Measurements from ENCODE around the gene KSR1. TPM values are rescaled to one million over a fixed set of nuclear protein-coding genes. Genes with fewer than 3 reads are reported as not detected.
"Not testable (repeated sequence)": the region's sequence is repeated elsewhere in the genome, so short reads cannot be mapped to it uniquely, and the experiment has no call there.

The KSR1 gene
- total RNA-seq, 1 experiment from 2014 or later = 7.8 TPM

GRCh38 chr17:27453471-27453870 lies 2.8 kb upstream of the KSR1 start:
- no peak for DNase-seq (ENCODE audit: low spot score)

- DNase-seq (ENCODE audit: low spot score) = no peak
Observed at GRCh38 chr17:27454089-27454488, 2.2 kb upstream of the KSR1 start.

DNA sequence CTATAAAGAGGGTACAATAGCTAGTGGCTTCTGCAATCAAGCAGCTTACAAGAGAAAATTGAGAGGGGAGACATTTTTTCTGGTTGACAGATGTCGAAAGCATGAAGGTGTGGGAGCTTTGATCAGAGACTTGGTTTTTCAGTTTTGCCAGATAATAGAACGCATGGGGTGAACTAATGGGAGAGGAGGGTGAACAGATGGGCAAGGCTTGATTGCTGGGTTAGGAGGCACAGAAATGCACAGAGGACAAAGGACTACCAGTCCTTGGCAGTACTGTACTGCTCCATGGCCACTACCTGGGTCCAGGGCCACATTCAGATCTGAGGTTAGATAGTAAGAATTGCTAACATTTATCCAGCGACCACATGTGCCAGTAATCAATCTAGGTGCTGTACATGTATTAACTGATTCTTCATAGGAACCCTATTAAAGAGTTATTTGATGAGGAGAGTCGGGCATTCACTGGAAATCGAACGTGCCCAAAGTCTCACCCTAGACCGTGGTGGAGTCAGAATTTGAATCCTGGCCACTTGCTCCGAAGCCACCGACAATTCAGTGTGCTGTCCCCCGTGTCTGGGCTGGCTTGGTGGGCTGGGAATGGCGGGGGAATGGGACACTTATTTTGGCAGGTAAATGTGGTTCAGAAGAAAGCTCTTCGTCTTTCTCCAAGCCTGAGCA lies 873 bp upstream of the KSR1 start:
- DNase-seq (ENCODE audit: low spot score) = no peak

DNA sequence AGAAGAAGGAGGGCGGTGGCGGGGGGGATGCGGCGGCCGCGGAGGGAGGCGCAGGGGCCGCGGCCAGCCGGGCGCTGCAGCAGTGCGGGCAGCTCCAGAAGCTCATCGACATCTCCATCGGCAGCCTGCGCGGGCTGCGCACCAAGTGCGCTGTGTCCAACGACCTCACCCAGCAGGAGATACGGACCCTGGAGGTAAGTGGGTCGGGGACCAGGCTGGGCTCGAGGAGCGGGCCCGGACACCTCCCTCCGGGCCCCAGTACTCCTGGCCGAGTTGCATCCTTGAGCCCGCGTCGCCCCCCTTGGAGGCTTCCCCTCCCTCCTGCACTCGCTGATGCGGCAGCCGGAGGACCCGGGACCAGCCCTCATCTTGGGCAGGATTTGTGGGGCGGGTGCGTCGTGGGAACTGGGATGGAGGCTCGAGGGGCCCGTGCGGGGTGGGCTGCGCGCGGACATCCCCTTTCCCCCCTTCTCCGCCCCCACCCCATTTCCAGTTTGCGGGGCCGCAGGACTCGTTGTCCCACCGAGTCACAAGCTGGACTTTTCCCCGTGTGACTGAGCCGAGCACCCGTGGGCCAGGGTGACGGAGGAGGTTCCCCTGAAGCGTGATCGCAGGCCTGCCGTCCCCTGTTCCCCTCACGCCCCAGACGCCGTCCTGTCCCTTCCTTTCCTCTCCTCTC lies 572 bp downstream of the KSR1 start:
- no peak for DNase-seq (ENCODE audit: low spot score)

- no peak for DNase-seq (ENCODE audit: low spot score)
Observed at GRCh38 chr17:27457360-27457715, 1.1 kb downstream of the KSR1 start.

DNA sequence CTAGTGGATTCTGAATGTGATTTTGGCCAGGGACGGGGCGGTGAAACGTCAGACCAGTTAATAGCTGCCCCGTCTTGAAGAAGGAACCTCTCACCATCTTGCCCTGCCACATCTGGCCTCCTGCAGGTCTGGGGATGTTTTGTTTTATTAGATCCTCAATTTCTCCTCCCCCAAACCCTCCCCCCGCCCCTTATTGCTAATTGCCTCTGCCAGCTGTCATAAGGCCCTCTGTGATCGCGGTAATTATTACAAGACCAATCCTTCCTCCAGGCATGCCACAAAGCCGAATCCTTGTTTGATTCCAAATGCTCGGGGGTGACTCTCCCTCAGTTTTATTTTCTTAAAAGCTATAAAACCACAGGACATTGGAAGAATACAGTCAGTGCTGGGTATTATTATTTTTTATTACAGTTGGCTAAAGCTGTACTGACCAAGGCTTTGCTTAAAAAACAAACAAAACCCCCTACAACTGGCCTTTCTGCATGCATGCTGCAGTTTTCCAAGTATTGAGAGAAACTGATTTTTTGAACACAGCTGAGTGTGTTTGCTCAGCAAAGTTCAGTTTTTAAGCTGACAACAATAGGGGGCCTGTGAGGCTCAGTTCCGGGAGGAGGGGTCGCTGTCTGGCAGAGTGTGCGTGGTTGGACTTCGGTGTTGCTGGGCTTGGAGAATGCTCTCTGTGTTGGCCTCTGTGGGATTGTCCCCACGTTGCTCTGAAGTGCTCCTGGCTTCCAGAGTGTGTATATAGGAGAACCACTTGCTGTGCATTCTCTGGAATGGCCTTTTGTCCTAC lies 1.7 kb downstream of the KSR1 start:
- no peak for DNase-seq (ENCODE audit: low spot score)

- DNase-seq (ENCODE audit: low spot score) = no peak
Observed at GRCh38 chr17:27458524-27458908, 2.3 kb downstream of the KSR1 start.

GRCh38 chr17:27459433-27459832 lies 3.2 kb downstream of the KSR1 start:
- no peak for DNase-seq (ENCODE audit: low spot score)

GRCh38 chr17:27460196-27460725 lies 4.0 kb downstream of the KSR1 start:
- DNase-seq (ENCODE audit: low spot score) = no peak

GRCh38 chr17:27461192-27461859 lies 5.1 kb downstream of the KSR1 start:
- no peak for DNase-seq (ENCODE audit: low spot score)

- DNase-seq (ENCODE audit: low spot score) = no peak
Observed at GRCh38 chr17:27462149-27462548, 5.9 kb downstream of the KSR1 start.

- DNase-seq (ENCODE audit: low spot score) = no peak
Observed at GRCh38 chr17:27462714-27463113, 6.5 kb downstream of the KSR1 start.

DNA sequence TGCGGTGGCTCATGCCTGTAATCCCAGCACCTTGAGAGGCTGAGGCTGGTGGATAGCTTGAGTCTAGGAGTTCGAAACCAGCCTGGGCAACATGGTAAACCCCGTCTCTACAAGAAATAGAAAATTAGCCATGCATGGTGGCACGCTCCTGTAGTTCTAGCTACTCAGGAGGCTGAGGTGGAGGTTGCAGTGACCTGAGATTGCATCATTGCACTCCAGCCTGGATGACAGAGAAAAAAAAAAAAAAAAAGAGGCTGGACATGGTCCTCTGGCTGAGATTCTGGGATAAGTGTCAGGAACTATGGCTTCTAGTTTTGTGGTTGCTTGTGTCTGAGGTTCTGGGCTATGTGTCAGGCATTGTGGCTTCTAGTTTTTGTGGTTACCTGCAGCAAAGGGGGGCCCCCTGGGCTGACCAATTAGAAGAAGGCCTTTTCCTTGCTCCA lies 7.0 kb downstream of the KSR1 start:
- DNase-seq (ENCODE audit: low spot score) = no peak

DNA sequence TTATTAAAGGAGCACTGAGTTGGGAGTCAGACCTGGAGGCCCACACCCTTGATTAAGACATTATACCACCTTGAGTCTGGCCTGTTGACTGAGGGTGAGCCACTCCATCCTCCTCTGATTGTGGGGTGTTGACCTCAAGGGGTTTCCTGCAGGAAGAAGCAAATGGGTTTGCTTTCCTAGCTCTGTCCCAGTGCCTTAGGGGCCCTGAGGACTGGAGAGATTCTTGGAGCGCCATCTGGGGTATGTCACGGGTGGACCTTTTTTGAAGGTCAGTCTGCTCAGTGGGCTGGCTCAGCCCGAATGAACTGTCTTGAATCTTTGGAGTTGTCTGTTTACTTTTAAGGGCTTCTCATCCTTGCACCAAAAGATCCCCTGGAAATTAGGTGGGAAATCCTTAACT lies 7.8 kb downstream of the KSR1 start:
- not testable (repeated sequence) for DNase-seq (ENCODE audit: low spot score)

DNA sequence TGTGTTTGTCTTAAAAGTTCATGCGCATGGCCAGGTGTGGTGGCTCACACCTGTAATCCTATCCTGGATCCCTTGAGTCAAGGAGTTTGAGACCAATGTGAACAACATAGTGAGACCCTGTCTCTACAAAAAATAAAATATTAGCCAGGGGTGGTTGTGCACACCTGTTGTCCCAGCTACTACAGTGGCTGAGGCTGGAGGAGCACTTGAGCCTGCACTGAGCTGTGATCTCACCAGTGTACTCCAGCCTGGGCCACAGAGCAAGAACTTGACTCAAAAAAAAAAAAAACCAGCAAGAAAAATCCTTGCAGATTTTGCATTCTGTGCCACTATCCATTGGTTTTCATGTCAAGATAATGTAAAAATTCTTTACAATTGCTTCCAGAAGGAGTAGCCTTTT lies 8.2 kb downstream of the KSR1 start:
- DNase-seq (ENCODE audit: low spot score) = no peak

DNA sequence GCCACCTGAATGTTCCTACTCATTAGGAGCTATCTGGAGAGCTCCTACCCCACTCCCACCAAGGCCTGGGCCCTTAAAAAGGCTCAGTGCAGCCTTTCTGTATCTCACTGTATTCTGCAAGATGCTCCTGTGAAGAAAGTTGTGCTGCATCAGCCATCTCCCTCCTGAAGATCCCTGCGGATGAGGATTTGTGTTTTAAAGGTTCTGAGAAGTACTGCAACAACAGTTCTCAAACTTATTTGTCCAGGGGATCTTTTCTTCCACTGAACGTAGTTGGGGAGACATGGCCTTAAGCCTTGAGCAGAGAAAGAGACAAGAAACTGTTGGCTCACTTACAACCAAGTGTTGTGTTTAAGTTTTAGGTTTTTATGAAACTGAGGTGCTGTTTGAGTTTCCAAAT lies 9.6 kb downstream of the KSR1 start:
- not testable (repeated sequence) for DNase-seq (ENCODE audit: low spot score)

GRCh38 chr17:27466376-27466742 lies 10.1 kb downstream of the KSR1 start:
- no peak for DNase-seq (ENCODE audit: low spot score)

GRCh38 chr17:27466743-27467375 lies 10.6 kb downstream of the KSR1 start:
- no peak for DNase-seq (ENCODE audit: low spot score)

DNA sequence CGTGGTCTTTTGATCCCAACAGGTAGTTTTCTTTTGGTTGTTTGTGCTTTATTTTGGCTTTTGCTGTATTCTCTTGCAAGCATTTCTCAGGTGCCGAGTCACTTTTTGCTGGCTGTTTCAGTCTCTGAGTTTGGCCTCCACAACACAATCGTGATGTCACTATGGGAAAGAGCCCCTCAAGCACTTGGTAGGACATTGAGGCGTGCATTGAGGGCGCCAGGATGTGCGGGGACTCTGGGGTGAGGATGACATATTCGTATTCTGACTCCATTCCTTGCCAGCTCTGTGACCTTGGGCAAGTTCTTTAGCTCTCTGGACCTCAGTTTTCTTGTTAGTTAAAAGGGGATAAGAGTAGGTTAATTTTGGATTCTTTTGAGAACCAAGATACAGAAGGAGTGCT lies 13.0 kb downstream of the KSR1 start:
- no peak for DNase-seq (ENCODE audit: low spot score)

DNA sequence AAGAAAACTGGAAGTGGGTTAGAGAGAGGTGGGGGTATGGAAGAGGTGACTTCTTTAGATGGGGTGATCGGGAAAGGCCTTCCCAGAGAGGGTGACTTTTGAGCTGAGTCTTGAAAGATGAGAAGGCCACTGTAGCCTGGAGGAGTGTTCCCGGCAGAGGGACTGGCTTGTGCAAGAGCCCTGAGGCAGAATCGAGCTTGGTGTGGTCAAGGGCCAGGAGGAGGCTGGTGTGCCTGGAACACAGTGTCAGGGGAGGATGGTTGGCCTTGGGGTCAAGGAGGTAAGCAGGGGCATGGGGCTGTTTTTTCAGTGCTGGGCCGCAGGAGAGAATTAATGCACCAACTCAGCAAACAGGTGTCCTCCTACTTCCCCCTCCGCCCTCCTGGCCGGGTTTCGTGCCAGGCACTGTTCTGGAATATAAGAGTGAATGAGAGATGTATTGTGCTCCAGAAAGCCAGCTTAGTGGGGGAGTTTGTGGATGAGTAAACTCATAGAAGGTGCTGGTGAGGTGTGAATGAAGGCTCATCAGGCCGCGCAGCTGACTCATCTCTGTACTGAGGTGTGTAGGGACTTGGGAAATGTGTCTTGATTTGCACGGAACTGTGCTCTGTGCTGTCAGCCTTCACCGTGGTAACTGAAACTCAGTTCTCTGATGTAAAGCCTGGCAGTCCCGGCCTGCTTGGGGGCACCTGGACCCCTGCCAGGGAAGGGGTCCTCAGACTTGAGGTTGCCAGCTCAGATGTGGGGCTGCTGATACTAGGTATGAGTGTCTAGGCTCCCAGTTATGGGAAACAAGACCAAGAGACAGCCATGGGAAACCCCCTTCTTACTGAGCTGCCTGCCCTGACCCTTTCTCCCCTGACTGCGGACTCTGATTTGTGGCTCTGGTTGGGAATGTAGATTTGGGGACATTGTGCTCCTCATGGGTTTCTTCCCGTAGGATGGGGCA lies 15.3 kb downstream of the KSR1 start:
- DNase-seq (ENCODE audit: low spot score) = peak; percentile 36
